ENCODE results near the gene MAPK6.
"Not testable (repeated sequence)": the region's sequence is repeated elsewhere in the genome, so short reads cannot be mapped to it uniquely, and the experiment has no call there.

DNA sequence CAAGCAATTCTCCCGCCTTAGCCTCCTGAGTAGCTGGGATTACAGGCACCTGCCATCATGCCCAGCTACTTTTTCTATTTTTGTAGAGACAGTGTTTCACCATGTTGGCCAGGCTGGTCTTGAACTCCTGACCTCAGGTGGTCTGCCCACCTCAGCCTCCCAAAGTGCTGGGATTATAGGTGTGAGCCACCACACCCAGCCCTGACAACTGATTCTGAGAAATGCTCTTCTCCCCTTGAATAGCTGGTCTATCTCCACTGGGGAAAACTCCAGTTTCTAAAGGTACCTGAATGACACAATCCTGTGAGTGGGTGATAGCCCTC, 64.0 kb downstream of the MAPK6 start:
- TF ChIP-seq CTCF, POLR2A (IDR thresholded peaks at IDR 0.05): not testable (repeated sequence)

All from adrenal gland (tissue), 5 donors.